Stomach (tissue), 9 donors: ENCODE measurements around the gene TBK1. TPM values are rescaled to one million over a fixed set of nuclear protein-coding genes. Genes with fewer than 3 reads are reported as not detected.

ENCODE experiments used
- DNase-seq, 2 donors: peaks; one replicate each; pipeline versions ENCODE4 v3.0.0 to v3.0.0-alpha.2; 2013 to 2019
- H3K27ac ChIP-seq, 5 donors: fragments of 200-600 bp in 4 of 5; sonication (generic) in 4 of 5; one replicate each; pipeline ENCODE4 v1.5.1; 2013 to 2019; ENCODE audit warnings: mild to moderate bottlenecking in 1 of 5, moderate library complexity in 1 of 5
- H3K27me3 ChIP-seq, 3 donors: fragments of 200-600 bp; sonication (generic); one replicate each; pipeline ENCODE4 v1.5.1; 2017 to 2019; ENCODE audit warnings: mixed run types in 1 of 3
- H3K36me3 ChIP-seq, 4 donors: fragments of 200-600 bp; sonication (generic); 1 replicate in 3 of 4; 2 replicates in 1 of 4; pipeline ENCODE4 v1.5.1; 2016 to 2019
- H3K4me1 ChIP-seq, 4 donors: fragments of 200-600 bp; sonication (generic); one replicate each; pipeline ENCODE4 v1.5.1; 2016 to 2019
- H3K4me3 ChIP-seq, 4 donors: fragments of 200-600 bp; sonication (generic) in 3 of 4; one replicate each; pipeline ENCODE4 v1.5.1; 2016 to 2019; ENCODE audit warnings: mild to moderate bottlenecking in 1 of 4
- H3K9me3 ChIP-seq, 4 donors: fragments of 200-600 bp; sonication (generic); one replicate each; pipeline ENCODE4 v1.5.1; 2016 to 2019
- CTCF ChIP-seq, 7 experiments: fragments of 450-650 bp in 4 of 7; fragments of 200-600 bp in 3 of 7; sonication (generic) in 3 of 7; IDR thresholded peaks; one replicate each; pipeline ENCODE4 v1.5.1; 2016 to 2019; ENCODE audit warnings: antibody characterized with exemption in 7 of 7, control low read depth in 2 of 7, mild to moderate bottlenecking in 1 of 7
- EP300 ChIP-seq: sonication (generic); formaldehyde crosslinking; IDR thresholded peaks from one replicate; pipeline ENCODE4 v1.6.1; 2017; ENCODE audit warnings: antibody characterized with exemption
- POLR2A ChIP-seq, 4 donors: fragments of 450-650 bp; IDR thresholded peaks; one replicate each; pipeline ENCODE4 v1.6.1; 2016; ENCODE audit warnings: antibody characterized with exemption in 4 of 4, control low read depth in 2 of 4, mild to moderate bottlenecking in 1 of 4, moderate library complexity in 1 of 4
- POLR2AphosphoS5 ChIP-seq, 3 donors: sonication (generic); formaldehyde crosslinking; IDR thresholded peaks; one replicate each; pipeline ENCODE4 v1.6.1; 2016; ENCODE audit warnings: antibody characterized with exemption in 3 of 3
- WGBS, 5 donors: extraction: QIAGEN DNeasy Blood & Tissue Kit in 3 of 5; methylation state at CpG; one replicate each; pipeline versions ENCODE4 v1.1.5 to v1.1.7; 2013 to 2018; 5-methylcytosine and 5-hydroxymethylcytosine counted together
- intact Hi-C: fragments of 100-400 bp; cut with DNase I; formaldehyde crosslinking; loops from one replicate; pipeline ENCODE4 v1.15.1; 2023; ENCODE audit warnings: low total_unique reads
- polyA plus RNA-seq, 3 donors: library from polyadenylated mRNA; stranded (reverse); fragments of 200-250 nt; gene quantifications; one replicate each; pipeline ENCODE4 v1.2.3, GENCODE V29; 2013
- total RNA-seq, 5 donors: library from RNA; depleted of rRNA; stranded (reverse); fragments of >200 nt; gene quantifications; one replicate each; pipeline versions ENCODE4 v1.1.0 to v1.2.3, GENCODE V29; 2014 to 2016
- donor health status: healthy with polysubstance abuse.
- donor health status: Bipolar disorder and iron deficiency.
- donor health status: healthy.

TBK1 gene
- total and polyA plus RNA-seq, 8 donors: 1.4 to 45.5 (median 12.4) TPM

- H3K27ac ChIP-seq: no peak overlapping the region
- H3K4me3 ChIP-seq: no peak overlapping the region
- DNase-seq: no peak
- no peaks in the 10 kb centered on the region for H3K36me3 ChIP-seq
- intact Hi-C loops: no loop called here
- TF ChIP-seq EP300 (no peak), CTCF (IDR thresholded peaks at IDR 0.05) (no peak), POLR2AphosphoS5 (IDR thresholded peaks at IDR 0.05) (no peak), POLR2A (IDR thresholded peaks at IDR 0.05) (no peak)
- H3K4me1 ChIP-seq: no peaks in the 10 kb centered on the region
- no peaks in the 10 kb centered on the region for H3K9me3 ChIP-seq
- H3K27me3 ChIP-seq: no peaks in the 10 kb centered on the region
- 85 to 92% (median 90%) methylated on average over 11 of the region's 11 CpGs for WGBS, 5 donors
Measured at GRCh38 chr12:64525461-64526160, 73.7 kb downstream of the TBK1 start.

GRCh38 chr12:64526859-64527258 lies 74.9 kb downstream of the TBK1 start:
- WGBS, 5 donors: 49 to 62% (median 53%) methylated on average over 2 of the region's 2 CpGs
- no peak for DNase-seq
- Histone ChIP-seq H3K4me1 (no peaks in the 10 kb centered on the region), H3K27ac (no peak overlapping the region), H3K36me3 (no peaks in the 10 kb centered on the region), H3K4me3 (no peak overlapping the region), H3K9me3 (no peaks in the 10 kb centered on the region), H3K27me3 (no peaks in the 10 kb centered on the region)
- intact Hi-C loops: no loop called here
- TF ChIP-seq CTCF (IDR thresholded peaks at IDR 0.05) (no peak), POLR2A (IDR thresholded peaks at IDR 0.05) (no peak), POLR2AphosphoS5 (IDR thresholded peaks at IDR 0.05) (no peak), EP300 (no peak)

- H3K4me3 ChIP-seq: no peak overlapping the region
- no peaks in the 10 kb centered on the region for H3K4me1 ChIP-seq
- H3K27me3 ChIP-seq: no peaks in the 10 kb centered on the region
- H3K27ac ChIP-seq: no peak overlapping the region
- no peak for TF ChIP-seq EP300
- no peak for TF ChIP-seq CTCF (IDR thresholded peaks at IDR 0.05)
- no peak for TF ChIP-seq POLR2AphosphoS5 (IDR thresholded peaks at IDR 0.05)
- no peak for TF ChIP-seq POLR2A (IDR thresholded peaks at IDR 0.05)
- no peak for DNase-seq
- WGBS, 5 donors: 79 to 83% (median 82%) methylated on average over 8 of the region's 8 CpGs
- H3K36me3 ChIP-seq: no peaks in the 10 kb centered on the region
- intact Hi-C loops: no loop called here
- no peaks in the 10 kb centered on the region for H3K9me3 ChIP-seq
Measured at GRCh38 chr12:64528616-64529015, 76.7 kb downstream of the TBK1 start.

- H3K27ac ChIP-seq: no peak overlapping the region
- H3K4me3 ChIP-seq: no peak overlapping the region
- 73 to 81% (median 78%) methylated on average over 2 of the region's 2 CpGs for WGBS, 5 donors
- intact Hi-C loops: no loop called here
- no peaks in the 10 kb centered on the region for H3K4me1 ChIP-seq
- DNase-seq: no peak
- TF ChIP-seq EP300 (no peak), CTCF (IDR thresholded peaks at IDR 0.05) (no peak), POLR2A (IDR thresholded peaks at IDR 0.05) (no peak), POLR2AphosphoS5 (IDR thresholded peaks at IDR 0.05) (no peak)
- H3K9me3 ChIP-seq: no peaks in the 10 kb centered on the region
- H3K27me3 ChIP-seq: no peaks in the 10 kb centered on the region
- no peaks in the 10 kb centered on the region for H3K36me3 ChIP-seq
Measured at GRCh38 chr12:64530566-64530965, 78.6 kb downstream of the TBK1 start.
